Testis (tissue), 3 donors: Measurements from ENCODE around the gene PLA2G7. TPM values are rescaled to one million over a fixed set of nuclear protein-coding genes. Genes with fewer than 3 reads are reported as not detected.
"Not testable (repeated sequence)": the region's sequence is repeated elsewhere in the genome, so short reads cannot be mapped to it uniquely, and the experiment has no call there.

Source experiments
- DNase-seq: peaks from one replicate; pipeline ENCODE4 v3.0.0-alpha.2; 2019
- H3K27ac ChIP-seq, 2 donors: fragments of 200-600 bp; sonication (generic); one replicate each; pipeline ENCODE4 v1.5.1; 2019
- H3K27me3 ChIP-seq: fragments of 200-600 bp; sonication (generic); one replicate; pipeline ENCODE4 v1.5.1; 2019
- H3K36me3 ChIP-seq: fragments of 200-600 bp; sonication (generic); one replicate; pipeline ENCODE4 v1.5.1; 2017; ENCODE audit warnings: low read depth; ENCODE audit errors: missing control alignments
- H3K4me1 ChIP-seq: fragments of 200-600 bp; sonication (generic); one replicate; pipeline ENCODE4 v1.5.1; 2019
- H3K4me3 ChIP-seq, 2 donors: fragments of 200-600 bp; sonication (generic); one replicate each; pipeline ENCODE4 v1.5.1; 2017 to 2019
- H3K9me3 ChIP-seq: fragments of 200-600 bp; sonication (generic); one replicate; pipeline ENCODE4 v1.5.1; 2017
- POLR2A ChIP-seq: fragments of 450-650 bp; IDR thresholded peaks from one replicate; pipeline ENCODE4 v1.6.1; 2017; ENCODE audit warnings: antibody characterized with exemption, mild to moderate bottlenecking, moderate library complexity
- WGBS, 2 donors: methylation state at CpG; one replicate each; pipeline ENCODE4 v1.1.5; 2018; 5-methylcytosine and 5-hydroxymethylcytosine counted together
- intact Hi-C: fragments of 100-400 bp; cut with DNase I; formaldehyde crosslinking; loops from one replicate; pipeline ENCODE4 v1.15.1; 2023; ENCODE audit warnings: low total_unique reads
- polyA plus RNA-seq: library from polyadenylated mRNA; stranded (reverse); fragments of 350-450 nt; fragmentation: Illumina TruSeq; extraction: RNeasy Lipid Tissue Mini Kit (QIAGEN cat#74804); gene quantifications from one replicate; pipeline ENCODE4 v1.2.3, GENCODE V29; 2014; ENCODE audit warnings: low read depth, low replicate concordance; ENCODE audit not compliant: insufficient read depth
- total RNA-seq, 2 donors: library from RNA; depleted of rRNA; stranded (reverse); fragments of >200 nt; gene quantifications; one replicate each; pipeline ENCODE4 v1.2.3, GENCODE V29; 2016
- TF ChIP-seq, protein P1 (sequence below), 3 experiments: fragments of 450-650 bp in 2 of 3; fragments of 200-600 bp in 1 of 3; sonication (generic) in 1 of 3; IDR thresholded peaks; one replicate each; pipeline ENCODE4 v1.5.1; 2016 to 2019; ENCODE audit warnings: antibody characterized with exemption in 3 of 3, mild to moderate bottlenecking in 2 of 3, moderate library complexity in 1 of 3

Gene PLA2G7
- total and polyA plus RNA-seq, 3 donors from 2014 or later, result 0.31 to 2.1 (median 0.74) TPM

- no peaks in the 10 kb centered on the region for H3K4me1 ChIP-seq
- no peaks in the 10 kb centered on the region for H3K9me3 ChIP-seq
- no peaks in the 10 kb centered on the region for H3K36me3 ChIP-seq
- DNase-seq, result no peak
- H3K4me3 ChIP-seq, result no peak overlapping the region
- H3K27me3 ChIP-seq, result no peaks in the 10 kb centered on the region
- 86 to 89% methylated on average over 5 of the region's 5 CpGs for WGBS, 2 donors
- intact Hi-C loops, result no loop called here
- H3K27ac ChIP-seq, result no peak overlapping the region
- no peak for TF ChIP-seq POLR2A
- TF ChIP-seq, protein P1, sequence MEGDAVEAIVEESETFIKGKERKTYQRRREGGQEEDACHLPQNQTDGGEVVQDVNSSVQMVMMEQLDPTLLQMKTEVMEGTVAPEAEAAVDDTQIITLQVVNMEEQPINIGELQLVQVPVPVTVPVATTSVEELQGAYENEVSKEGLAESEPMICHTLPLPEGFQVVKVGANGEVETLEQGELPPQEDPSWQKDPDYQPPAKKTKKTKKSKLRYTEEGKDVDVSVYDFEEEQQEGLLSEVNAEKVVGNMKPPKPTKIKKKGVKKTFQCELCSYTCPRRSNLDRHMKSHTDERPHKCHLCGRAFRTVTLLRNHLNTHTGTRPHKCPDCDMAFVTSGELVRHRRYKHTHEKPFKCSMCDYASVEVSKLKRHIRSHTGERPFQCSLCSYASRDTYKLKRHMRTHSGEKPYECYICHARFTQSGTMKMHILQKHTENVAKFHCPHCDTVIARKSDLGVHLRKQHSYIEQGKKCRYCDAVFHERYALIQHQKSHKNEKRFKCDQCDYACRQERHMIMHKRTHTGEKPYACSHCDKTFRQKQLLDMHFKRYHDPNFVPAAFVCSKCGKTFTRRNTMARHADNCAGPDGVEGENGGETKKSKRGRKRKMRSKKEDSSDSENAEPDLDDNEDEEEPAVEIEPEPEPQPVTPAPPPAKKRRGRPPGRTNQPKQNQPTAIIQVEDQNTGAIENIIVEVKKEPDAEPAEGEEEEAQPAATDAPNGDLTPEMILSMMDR (IDR thresholded peaks at IDR 0.05), result no peak
These were observed 29.8 kb upstream of the PLA2G7 start for GRCh38 chr6:46764961-46765360.

- 64 to 68% methylated on average over 10 of the region's 10 CpGs for WGBS, 2 donors
- intact Hi-C loops, H3K4me1 ChIP-seq, H3K4me3 ChIP-seq, H3K9me3 ChIP-seq, DNase-seq, H3K36me3 ChIP-seq, H3K27ac ChIP-seq, H3K27me3 ChIP-seq: not testable (repeated sequence)
These were observed 29.1 kb upstream of the PLA2G7 start for GRCh38 chr6:46764280-46764679.

- 66 to 67% methylated on average over 2 of the region's 2 CpGs for WGBS, 2 donors
- no peaks in the 10 kb centered on the region for H3K9me3 ChIP-seq
- no peaks in the 10 kb centered on the region for H3K36me3 ChIP-seq
- H3K4me1 ChIP-seq, result no peaks in the 10 kb centered on the region
- intact Hi-C loops, result no loop called here
- H3K27ac ChIP-seq, result no peak overlapping the region
- no peaks in the 10 kb centered on the region for H3K27me3 ChIP-seq
- H3K4me3 ChIP-seq, result no peak overlapping the region
- TF ChIP-seq, protein P1 (IDR thresholded peaks at IDR 0.05), result no peak
- TF ChIP-seq POLR2A, result no peak
- no peak for DNase-seq
These were observed 28.3 kb upstream of the PLA2G7 start for GRCh38 chr6:46763466-46763865.

- no peak for DNase-seq
- H3K4me3 ChIP-seq, result no peak overlapping the region
- no peaks in the 10 kb centered on the region for H3K4me1 ChIP-seq
- no peaks in the 10 kb centered on the region for H3K36me3 ChIP-seq
- intact Hi-C loops, result no loop called here
- no peaks in the 10 kb centered on the region for H3K27me3 ChIP-seq
- TF ChIP-seq, protein P1 (IDR thresholded peaks at IDR 0.05), result no peak
- no peak for TF ChIP-seq POLR2A
- WGBS, 2 donors, result 87 to 90% methylated on average over 3 of the region's 3 CpGs
- H3K9me3 ChIP-seq, result no peaks in the 10 kb centered on the region
- no peak overlapping the region for H3K27ac ChIP-seq
These were observed 25.8 kb upstream of the PLA2G7 start for GRCh38 chr6:46760925-46761324.

GRCh38 chr6:46758960-46759753 lies 24.0 kb upstream of the PLA2G7 start:
- intact Hi-C loops, result no loop called here
- H3K27ac ChIP-seq, result no peak overlapping the region
- TF ChIP-seq, protein P1 (IDR thresholded peaks at IDR 0.05), result no peak
- TF ChIP-seq POLR2A, result no peak
- no peaks in the 10 kb centered on the region for H3K4me1 ChIP-seq
- H3K9me3 ChIP-seq, result no peaks in the 10 kb centered on the region
- 95% methylated on average over 4 of the region's 4 CpGs for WGBS, 2 donors
- H3K4me3 ChIP-seq, result no peak overlapping the region
- DNase-seq, result no peak
- no peaks in the 10 kb centered on the region for H3K36me3 ChIP-seq
- no peaks in the 10 kb centered on the region for H3K27me3 ChIP-seq
